ENCODE measurements around the gene RIPPLY2.

DNA sequence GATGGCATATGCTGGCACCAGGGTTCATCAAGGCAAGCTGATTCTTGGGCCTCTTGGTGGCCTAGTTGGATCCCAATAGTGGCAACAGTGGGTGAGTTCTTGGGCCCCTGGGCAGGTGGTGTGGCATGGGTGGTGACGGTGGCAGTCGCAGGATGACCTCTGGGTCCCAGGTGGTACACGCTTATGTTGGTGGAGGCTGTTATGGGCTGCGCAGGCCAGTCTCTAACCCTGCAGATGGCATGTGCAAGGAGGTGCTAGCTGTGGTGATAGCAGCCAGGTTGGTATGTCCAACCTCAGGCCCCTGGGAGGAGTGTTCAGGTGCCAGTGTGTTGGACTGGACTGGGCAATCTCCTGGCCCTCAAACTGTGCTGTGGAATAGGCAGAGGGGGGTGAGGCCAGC, 52.5 kb downstream of the RIPPLY2 start:
- no peak for TF ChIP-seq GATA2 (IDR thresholded peaks at IDR 0.05; ENCODE audit: low read depth, low read length)
- no peak for TF ChIP-seq GATA3 (IDR thresholded peaks at IDR 0.05; ENCODE audit: low read depth, low read length)

Data from SH-SY5Y (cell line).